IMR-90 (cell line): ENCODE results near the gene MAN2A1. TPM values are rescaled to one million over a fixed set of nuclear protein-coding genes. Genes with fewer than 3 reads are reported as not detected.

ENCODE experiments used
- ATAC-seq: fragments of 200-7000 bp; cut with Tn5 transposase; 2 replicates; pipeline ENCODE4 v1.9.1; 2020; ENCODE audit warnings: low read depth, mild to moderate bottlenecking, moderate library complexity
- BruUV-seq: library from RNA; stranded (reverse); fragments of 400-500 nt; replicated peaks from 2 replicates; lab custom pipeline; 2021; lab: Mats Ljungman, UMichigan
- CTCF ChIA-PET: fragments of 300-600 bp; formaldehyde crosslinking; extraction: SDS; loops from one replicate; lab custom pipeline; 2021; ENCODE audit warnings: antibody characterized with exemption; lab: Yijun Ruan, JAX
- POLR2A ChIA-PET: fragments of 300-600 bp; sonication (Branson Sonifier 250); formaldehyde crosslinking; loops from one replicate; lab custom pipeline; 2022; ENCODE audit warnings: antibody characterized with exemption; ENCODE audit not compliant: unreplicated experiment; lab: Charles Lee
- DNase-seq: peaks from one replicate; pipeline ENCODE4 v3.0.0; 2013
- H2AFZ ChIP-seq: replicated peaks from 2 replicates; pipeline ENCODE3; 2013; ENCODE audit warnings: low read length, mild to moderate bottlenecking; ENCODE audit not compliant: poor library complexity
- H2AK5ac ChIP-seq: 2 replicates; pipeline ENCODE4 v1.6.1; 2013; ENCODE audit warnings: low read depth, low read length, inconsistent platforms
- H2AK9ac ChIP-seq: replicated peaks from 2 replicates; pipeline ENCODE3; 2013; ENCODE audit warnings: mild to moderate bottlenecking, low read depth, low read length, moderate library complexity; ENCODE audit not compliant: poor library complexity
- H2BK120ac ChIP-seq: 2 replicates; pipeline ENCODE4 v1.6.1; 2013; ENCODE audit warnings: low read depth, low read length, inconsistent platforms
- H2BK15ac ChIP-seq: 3 replicates; pipeline ENCODE4 v1.6.1; 2013; ENCODE audit warnings: low read depth, low read length, inconsistent platforms
- H2BK20ac ChIP-seq: 2 replicates; pipeline ENCODE4 v1.6.1; 2013; ENCODE audit warnings: low read depth, mild to moderate bottlenecking, inconsistent platforms, low read length, moderate library complexity
- H2BK5ac ChIP-seq: 2 replicates; pipeline ENCODE4 v1.6.1; 2013; ENCODE audit warnings: mild to moderate bottlenecking, low read depth, low read length, inconsistent platforms; ENCODE audit not compliant: poor library complexity, severe bottlenecking
- H3K14ac ChIP-seq: replicated peaks from 2 replicates; pipeline ENCODE4 v1.6.1; 2013; ENCODE audit warnings: low read depth, low read length, inconsistent platforms
- H3K18ac ChIP-seq: 2 replicates; pipeline ENCODE4 v1.6.1; 2013; ENCODE audit warnings: low read depth, low read length, control low read depth
- H3K23ac ChIP-seq: 2 replicates; pipeline ENCODE4 v1.6.1; 2013; ENCODE audit warnings: low read depth, low read length, inconsistent platforms
- H3K27ac ChIP-seq: 2 replicates; pipeline ENCODE4 v1.5.1; 2013; ENCODE audit warnings: mild to moderate bottlenecking, control low read depth, low read length; ENCODE audit not compliant: insufficient read depth
- H3K27me3 ChIP-seq: 2 replicates; pipeline ENCODE4 v1.6.1; 2013; ENCODE audit warnings: low read length; ENCODE audit not compliant: control insufficient read depth, insufficient read depth
- H3K36me3 ChIP-seq: 2 replicates; pipeline ENCODE4 v1.6.1; 2013; ENCODE audit warnings: low read length, mixed read lengths; ENCODE audit not compliant: control insufficient read depth, insufficient read depth
- H3K4ac ChIP-seq: 2 replicates; pipeline ENCODE4 v1.6.1; 2013; ENCODE audit warnings: low read depth, low read length, inconsistent platforms
- H3K4me1 ChIP-seq: 2 replicates; pipeline ENCODE4 v1.6.1; 2013; ENCODE audit warnings: low read length, mixed read lengths; ENCODE audit not compliant: control insufficient read depth, insufficient read depth
- H3K4me2 ChIP-seq: 2 replicates; pipeline ENCODE4 v1.6.1; 2013; ENCODE audit warnings: low read depth, mild to moderate bottlenecking, control low read depth, low read length, moderate library complexity
- H3K4me3 ChIP-seq: 2 replicates; pipeline ENCODE4 v1.5.1; 2013; ENCODE audit warnings: low read depth, mild to moderate bottlenecking, control low read depth, low read length, moderate library complexity; ENCODE audit not compliant: insufficient read depth
- H3K56ac ChIP-seq: 2 replicates; pipeline ENCODE4 v1.6.1; 2013; ENCODE audit warnings: low read length, inconsistent platforms; ENCODE audit not compliant: insufficient read depth; ENCODE audit errors: extremely low read depth
- H3K79me1 ChIP-seq, 2 experiments: 2 replicates each; pipeline ENCODE4 v1.6.1; 2013; ENCODE audit warnings: low read length in 2 of 2, inconsistent platforms in 1 of 2, low read depth in 1 of 2
- H3K9ac ChIP-seq: 2 replicates; pipeline ENCODE4 v1.6.1; 2013; ENCODE audit warnings: low read depth, low read length, control low read depth
- H3K9me1 ChIP-seq: 2 replicates; pipeline ENCODE4 v1.6.1; 2013; ENCODE audit warnings: low read length, inconsistent platforms; ENCODE audit not compliant: insufficient read depth
- H3K9me3 ChIP-seq: 2 replicates; pipeline ENCODE4 v1.6.1; 2013; ENCODE audit warnings: low read length; ENCODE audit not compliant: control insufficient read depth, insufficient read depth
- H4K20me1 ChIP-seq: 2 replicates; pipeline ENCODE4 v1.6.1; 2013; ENCODE audit warnings: low read length, inconsistent platforms; ENCODE audit not compliant: insufficient read depth
- H4K5ac ChIP-seq: 2 replicates; pipeline ENCODE4 v1.6.1; 2013; ENCODE audit warnings: mild to moderate bottlenecking, low read depth, low read length, control low read depth
- H4K8ac ChIP-seq, 2 experiments: 2 replicates each; pipeline ENCODE4 v1.6.1; 2013; ENCODE audit warnings: low read depth in 2 of 2, low read length in 2 of 2, control low read depth in 1 of 2, inconsistent platforms in 1 of 2
- H4K91ac ChIP-seq: 2 replicates; pipeline ENCODE4 v1.6.1; 2013; ENCODE audit warnings: low read depth, low read length, inconsistent platforms; ENCODE audit not compliant: insufficient read depth
- CEBPB ChIP-seq: IDR thresholded peaks from 2 replicates; pipeline ENCODE4 v1.6.1; 2012; ENCODE audit warnings: low read depth, low read length, improper control_type of control experiment
- CHD1 ChIP-seq: IDR thresholded peaks from 2 replicates; pipeline ENCODE4 v1.6.1; 2012; ENCODE audit warnings: low read depth, low read length, improper control_type of control experiment
- ELK1 ChIP-seq: fragments of 150-350 bp; IDR thresholded peaks from 2 replicates; pipeline ENCODE4 v1.6.1; 2016; ENCODE audit warnings: low read depth, mild to moderate bottlenecking, low read length, moderate library complexity, borderline replicate concordance
- FOS ChIP-seq: fragments of 150-350 bp; IDR thresholded peaks from 2 replicates; pipeline ENCODE4 v1.6.1; 2016; ENCODE audit warnings: low read depth, low read length
- MAFK ChIP-seq: IDR thresholded peaks from 2 replicates; pipeline ENCODE4 v1.6.1; 2012; ENCODE audit warnings: low read depth, low read length, improper control_type of control experiment
- MAZ ChIP-seq: IDR thresholded peaks from 2 replicates; pipeline ENCODE4 v1.6.1; 2012; ENCODE audit warnings: low read depth, mild to moderate bottlenecking, low read length, improper control_type of control experiment, moderate library complexity, borderline replicate concordance
- MXI1 ChIP-seq: IDR thresholded peaks from 2 replicates; pipeline ENCODE4 v1.6.1; 2012; ENCODE audit warnings: low read depth, mild to moderate bottlenecking, low read length, moderate library complexity, borderline replicate concordance
- NFE2L2 ChIP-seq: fragments of 150-350 bp; IDR thresholded peaks from 2 replicates; pipeline ENCODE4 v1.6.1; 2016; ENCODE audit warnings: low read depth, mild to moderate bottlenecking, low read length
- POLR2A ChIP-seq: IDR thresholded peaks from 2 replicates; pipeline ENCODE4 v1.6.1; 2012; ENCODE audit warnings: mild to moderate bottlenecking, low read depth, low read length
- RAD21 ChIP-seq: IDR thresholded peaks from 2 replicates; pipeline ENCODE4 v1.6.1; 2012; ENCODE audit warnings: low read length, improper control_type of control experiment
- RCOR1 ChIP-seq: IDR thresholded peaks from 2 replicates; pipeline ENCODE4 v1.6.1; 2012; ENCODE audit warnings: mild to moderate bottlenecking, low read length, improper control_type of control experiment; ENCODE audit not compliant: insufficient replicate concordance
- RFX5 ChIP-seq: IDR thresholded peaks from 2 replicates; pipeline ENCODE4 v1.8.0; 2012; ENCODE audit warnings: low read depth, mild to moderate bottlenecking, low read length, moderate library complexity
- SMC3 ChIP-seq: fragments of 150-350 bp; IDR thresholded peaks from 2 replicates; pipeline ENCODE4 v1.6.1; 2016; ENCODE audit warnings: low read depth, mild to moderate bottlenecking, antibody characterized with exemption, low read length, moderate library complexity
- USF2 ChIP-seq: fragments of 150-350 bp; IDR thresholded peaks from 2 replicates; pipeline ENCODE4 v1.6.1; 2017; ENCODE audit warnings: mild to moderate bottlenecking, antibody characterized with exemption, low read length, low read depth
- WGBS, 2 experiments: methylation state at CpG; one replicate each; pipeline versions ENCODE4 v1.1.5 to v1.1.7; 2013; ENCODE audit warnings: missing lambda C conversion rate in 2 of 2; ENCODE audit not compliant: insufficient read length in 1 of 2; ENCODE audit errors: extremely low coverage in 2 of 2; 5-methylcytosine and 5-hydroxymethylcytosine counted together
- dilution Hi-C: fragments of 300-500 bp; cut with HindIII; formaldehyde crosslinking; loops from one replicate; pipeline ENCODE4 v1.14.3; 2018; ENCODE audit warnings: low sequenced_read_pairs; ENCODE audit not compliant: unreplicated experiment
- in situ Hi-C: fragments of 300-500 bp; cut with MboI; formaldehyde crosslinking; loops from 3 replicates; pipeline ENCODE4 v1.14.3; 2019; ENCODE audit warnings: low sequenced_read_pairs, inconsistent platforms, mixed read lengths
- intact Hi-C: fragments of 100-400 bp; cut with micrococcal nuclease; formaldehyde crosslinking; loops from 2 replicates; pipeline ENCODE4 v1.10.0; 2022
- polyA plus RNA-seq, 3 experiments: library from polyadenylated mRNA; depleted of rRNA; stranded (reverse); fragments of >200 nt; gene quantifications; 2 replicates each; pipeline ENCODE4 v1.2.3, GENCODE V29; 2012; ENCODE audit warnings: low replicate concordance in 1 of 3
- total RNA-seq: library from RNA; depleted of rRNA; stranded (reverse); fragments of >200 nt; gene quantifications from 2 replicates; pipeline ENCODE4 v1.2.3, GENCODE V29; 2012
- TF ChIP-seq, protein P1 (sequence below): conservative IDR thresholded peaks from 2 replicates; pipeline ENCODE4 v1.5.1; 2012; ENCODE audit warnings: mild to moderate bottlenecking, low read depth, low read length, improper control_type of control experiment

MAN2A1 gene
- total and polyA plus RNA-seq, 2 of the 4 experiments (the other 2 are of a cell fraction): 16.4 to 29.6 TPM

- Histone ChIP-seq H3K27me3 (no peaks in the 10 kb centered on the region), H4K91ac (no peak overlapping the region), H3K56ac (no peak overlapping the region), H2AK5ac (no peak overlapping the region), H3K9ac (no peak overlapping the region), H3K9me1 (peaks cover 4% of the 10 kb centered on the region; the same call in 1 of the 2 replicates), H3K36me3 (no peaks in the 10 kb centered on the region), H2BK5ac (no peak overlapping the region), H3K4me3 (no peak overlapping the region), H4K20me1 (peaks cover 26% of the 10 kb centered on the region), H3K79me1 (peaks cover 32 to 62% of the 10 kb centered on the region in 2 experiments), H2BK120ac (no peak overlapping the region), H2BK15ac (no peak overlapping the region), H3K4me1 (peaks cover 3% of the 10 kb centered on the region; the same call in 1 of the 2 replicates), H3K4me2 (no peak overlapping the region), H3K14ac (no peak overlapping the region), H4K5ac (no peak overlapping the region), H4K8ac (no peak overlapping the region), H2AK9ac (no peak overlapping the region), H3K27ac (no peak overlapping the region), H3K18ac (no peak overlapping the region), H3K23ac (no peak overlapping the region), H2AFZ (no peak overlapping the region), H2BK20ac (no peak overlapping the region), H3K4ac (no peak overlapping the region), H3K9me3 (no peaks in the 10 kb centered on the region)
- DNase-seq: no peak
- intact Hi-C loops (no loop called here), dilution Hi-C loops (no loop called here), in situ Hi-C loops (no loop called here)
- BruUV-seq: no TSS peak
- POLR2A ChIA-PET: no interaction called here
- no peak for TF ChIP-seq ELK1
- no peak for TF ChIP-seq MAZ
- no peak for TF ChIP-seq RFX5
- TF ChIP-seq CEBPB: no peak
- TF ChIP-seq USF2: no peak
- TF ChIP-seq RCOR1: no peak
- TF ChIP-seq RAD21: no peak
- no peak for TF ChIP-seq SMC3
- TF ChIP-seq, protein P1, sequence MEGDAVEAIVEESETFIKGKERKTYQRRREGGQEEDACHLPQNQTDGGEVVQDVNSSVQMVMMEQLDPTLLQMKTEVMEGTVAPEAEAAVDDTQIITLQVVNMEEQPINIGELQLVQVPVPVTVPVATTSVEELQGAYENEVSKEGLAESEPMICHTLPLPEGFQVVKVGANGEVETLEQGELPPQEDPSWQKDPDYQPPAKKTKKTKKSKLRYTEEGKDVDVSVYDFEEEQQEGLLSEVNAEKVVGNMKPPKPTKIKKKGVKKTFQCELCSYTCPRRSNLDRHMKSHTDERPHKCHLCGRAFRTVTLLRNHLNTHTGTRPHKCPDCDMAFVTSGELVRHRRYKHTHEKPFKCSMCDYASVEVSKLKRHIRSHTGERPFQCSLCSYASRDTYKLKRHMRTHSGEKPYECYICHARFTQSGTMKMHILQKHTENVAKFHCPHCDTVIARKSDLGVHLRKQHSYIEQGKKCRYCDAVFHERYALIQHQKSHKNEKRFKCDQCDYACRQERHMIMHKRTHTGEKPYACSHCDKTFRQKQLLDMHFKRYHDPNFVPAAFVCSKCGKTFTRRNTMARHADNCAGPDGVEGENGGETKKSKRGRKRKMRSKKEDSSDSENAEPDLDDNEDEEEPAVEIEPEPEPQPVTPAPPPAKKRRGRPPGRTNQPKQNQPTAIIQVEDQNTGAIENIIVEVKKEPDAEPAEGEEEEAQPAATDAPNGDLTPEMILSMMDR: no peak
- TF ChIP-seq CHD1: no peak
- no peak for TF ChIP-seq MAFK
- TF ChIP-seq FOS: no peak
- no peak for TF ChIP-seq POLR2A
- TF ChIP-seq NFE2L2: no peak
- TF ChIP-seq MXI1: no peak
- ATAC-seq: no peak
- 100% methylated on average over 1 of the region's 2 CpGs; no CpG with 5 or more reads in 1 of the 2 experiments for WGBS, 2 experiments
- CTCF ChIA-PET: interaction anchor here (0.6 kb wide), 1 partner anchor 252 kb away, joined by 5 read pairs; no protein-coding TSS in a partner anchor
Observed at GRCh38 chr5:109707531-109707930, 17.8 kb downstream of the MAN2A1 start.
